Glomerular visceral epithelial cell (primary cell): ENCODE results near the gene CRYAB.

Experiments used
- DNase-seq: peaks from one replicate; pipeline ENCODE4 v3.0.0-alpha.2; 2016; ENCODE audit errors: extremely low spot score

Gene CRYAB, protein sequence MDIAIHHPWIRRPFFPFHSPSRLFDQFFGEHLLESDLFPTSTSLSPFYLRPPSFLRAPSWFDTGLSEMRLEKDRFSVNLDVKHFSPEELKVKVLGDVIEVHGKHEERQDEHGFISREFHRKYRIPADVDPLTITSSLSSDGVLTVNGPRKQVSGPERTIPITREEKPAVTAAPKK

GRCh38 chr11:111911563-111912401 is at the start of gene CRYAB:
TSS of gene CRYAB (minus strand) at chr11:111911770. CDS start at chr11:111911724, 46 bp downstream.
- peak; percentile 90 for DNase-seq

DNA sequence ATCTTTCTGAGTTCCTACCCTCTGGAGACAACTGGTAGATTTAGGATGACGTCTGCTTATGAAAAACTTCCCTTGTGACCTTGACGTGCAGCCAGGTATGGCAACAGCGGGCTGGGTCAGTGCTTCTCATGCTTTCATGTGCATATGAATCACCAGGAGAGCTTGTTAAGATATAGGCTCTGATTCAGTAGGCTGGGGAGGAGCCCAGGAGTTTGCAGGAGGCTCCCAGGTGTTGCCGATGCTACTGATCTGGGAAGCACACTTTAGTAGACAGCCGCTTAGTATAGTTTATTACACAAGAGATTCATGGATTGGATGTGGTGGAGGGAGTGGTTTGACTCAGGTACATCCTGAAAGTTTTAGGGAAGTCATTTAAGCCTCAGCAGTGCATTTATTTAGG is 49.3 kb upstream of the CRYAB start:
- peak; percentile 46 for DNase-seq

DNA sequence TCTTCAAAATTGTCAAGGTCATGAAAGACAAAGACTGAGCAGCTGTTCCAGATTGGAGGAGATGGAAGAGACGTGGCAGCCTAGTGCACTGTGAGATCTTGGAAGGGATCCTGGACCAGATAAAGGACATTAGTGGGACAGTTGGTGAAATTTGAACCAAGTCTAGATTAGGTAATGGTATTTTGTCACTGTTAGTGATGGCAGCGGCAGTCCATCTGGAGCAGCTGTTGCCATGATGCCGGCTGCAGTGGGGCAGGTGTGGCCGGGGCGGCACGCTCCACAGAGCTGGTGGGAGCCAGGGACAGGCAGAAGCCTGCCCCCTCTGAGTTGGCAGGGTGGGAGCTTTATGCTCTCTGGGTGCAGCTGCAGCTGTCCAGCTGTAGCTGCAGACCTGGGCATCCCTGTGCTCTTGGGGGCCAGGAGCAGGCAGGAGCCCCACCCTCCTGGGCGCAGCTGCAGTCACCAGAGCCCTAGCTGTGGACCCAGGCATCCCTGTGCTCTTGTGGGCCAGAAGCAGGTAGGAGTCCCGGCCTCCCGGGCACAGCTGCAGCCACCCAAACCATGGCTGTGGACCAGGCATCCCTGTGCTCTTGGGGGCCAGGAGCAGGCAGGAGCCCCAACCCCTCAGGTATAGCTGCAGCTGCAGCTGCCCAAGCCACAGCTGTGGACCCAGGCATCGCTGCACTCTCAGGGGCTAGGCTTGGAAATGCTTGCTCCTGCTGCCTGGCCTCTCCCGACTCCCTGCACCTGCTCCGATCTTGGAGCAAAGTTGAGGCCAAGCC is 46.3 kb upstream of the CRYAB start:
- DNase-seq: no peak

DNA sequence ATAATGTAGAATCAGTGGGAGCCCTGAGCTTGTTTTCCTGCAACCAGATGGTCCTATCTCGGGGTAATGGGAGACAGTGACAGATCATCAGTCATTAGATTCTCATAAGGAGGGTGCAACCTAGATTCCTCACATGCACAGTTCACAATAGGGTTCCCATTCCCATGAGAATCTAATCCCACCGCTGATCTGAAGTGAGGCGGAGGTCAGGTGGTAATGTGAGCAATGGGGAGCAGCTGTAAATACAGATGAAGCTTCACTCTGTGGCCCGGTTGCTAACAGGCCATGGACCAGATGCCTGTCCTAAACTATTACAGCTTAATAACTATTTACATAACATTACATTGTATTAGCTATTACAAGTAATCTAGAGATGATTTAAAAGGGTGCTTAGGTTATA is 42.6 kb upstream of the CRYAB start:
- DNase-seq: no peak

GRCh38 chr11:111951565-111951964 is 40.0 kb upstream of the CRYAB start:
- no peak for DNase-seq

GRCh38 chr11:111949519-111950426 is 38.2 kb upstream of the CRYAB start:
- no peak for DNase-seq

- DNase-seq: no peak
These were observed 35.6 kb upstream of the CRYAB start for GRCh38 chr11:111947143-111947542.

GRCh38 chr11:111946499-111946898 is 34.9 kb upstream of the CRYAB start:
- no peak for DNase-seq

DNA sequence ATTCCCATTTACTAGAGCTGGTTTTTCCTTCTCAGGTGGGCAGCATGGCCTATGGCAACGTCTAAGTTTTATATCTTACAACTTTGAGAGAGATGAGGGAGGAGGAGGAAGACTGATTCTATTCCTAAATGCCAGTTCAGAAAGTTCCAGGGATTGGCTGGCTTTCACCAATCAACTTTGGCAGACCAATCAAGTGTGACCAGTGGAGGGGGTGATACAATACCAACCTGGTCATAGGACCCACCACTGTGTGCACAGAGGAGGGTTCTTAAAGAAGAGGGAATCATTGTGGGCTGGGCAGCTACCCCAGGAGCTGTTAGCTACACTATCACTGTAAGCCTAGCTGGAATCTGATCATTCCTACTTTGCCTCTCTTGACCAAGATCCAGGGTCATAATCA is 33.6 kb upstream of the CRYAB start:
- peak; percentile 60 for DNase-seq

DNA sequence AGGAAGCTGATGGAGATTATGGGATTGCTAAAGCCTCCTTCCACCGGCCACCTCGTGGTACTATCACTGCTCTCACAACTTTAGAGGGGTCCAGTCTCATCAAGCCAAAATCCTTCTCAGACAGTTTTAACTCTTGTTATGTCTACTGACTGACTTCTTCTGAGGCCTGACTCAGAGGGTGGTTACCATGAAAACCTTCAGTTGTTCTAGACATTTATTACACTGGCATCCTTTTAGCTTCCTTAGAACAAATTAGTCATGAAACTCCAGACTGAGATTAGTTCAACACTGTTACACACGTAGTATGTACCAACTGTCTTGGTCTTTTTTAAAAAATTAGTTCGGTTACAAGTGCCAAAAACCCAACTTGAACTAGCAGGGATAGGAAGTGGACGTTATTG is 33.1 kb upstream of the CRYAB start:
- peak; percentile 88 for DNase-seq

- DNase-seq: peak; percentile 71
These were observed 32.6 kb upstream of the CRYAB start for GRCh38 chr11:111944139-111944538.

- peak; percentile 66 for DNase-seq
These were observed 31.3 kb upstream of the CRYAB start for GRCh38 chr11:111942829-111943228.

DNA sequence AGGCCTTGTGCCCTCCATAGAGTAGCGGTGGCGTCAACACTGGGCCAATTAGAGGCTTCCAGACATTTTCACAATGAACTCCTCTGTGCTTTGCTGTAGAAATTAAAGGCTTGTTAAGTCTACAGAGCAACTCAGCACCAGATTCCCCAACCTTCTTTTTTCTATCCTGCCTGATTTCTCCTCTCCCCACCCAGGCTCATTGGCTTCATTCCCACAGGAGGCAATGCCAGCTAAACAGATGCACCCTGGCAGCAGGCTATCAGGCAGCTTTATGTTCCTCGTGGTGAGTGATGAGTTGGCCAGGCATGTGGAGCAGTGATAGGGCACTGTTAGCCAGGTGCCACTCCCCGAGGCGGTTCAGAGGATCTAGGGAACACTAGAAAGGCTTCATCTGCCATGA is 30.4 kb upstream of the CRYAB start:
- DNase-seq: peak; percentile 61

DNA sequence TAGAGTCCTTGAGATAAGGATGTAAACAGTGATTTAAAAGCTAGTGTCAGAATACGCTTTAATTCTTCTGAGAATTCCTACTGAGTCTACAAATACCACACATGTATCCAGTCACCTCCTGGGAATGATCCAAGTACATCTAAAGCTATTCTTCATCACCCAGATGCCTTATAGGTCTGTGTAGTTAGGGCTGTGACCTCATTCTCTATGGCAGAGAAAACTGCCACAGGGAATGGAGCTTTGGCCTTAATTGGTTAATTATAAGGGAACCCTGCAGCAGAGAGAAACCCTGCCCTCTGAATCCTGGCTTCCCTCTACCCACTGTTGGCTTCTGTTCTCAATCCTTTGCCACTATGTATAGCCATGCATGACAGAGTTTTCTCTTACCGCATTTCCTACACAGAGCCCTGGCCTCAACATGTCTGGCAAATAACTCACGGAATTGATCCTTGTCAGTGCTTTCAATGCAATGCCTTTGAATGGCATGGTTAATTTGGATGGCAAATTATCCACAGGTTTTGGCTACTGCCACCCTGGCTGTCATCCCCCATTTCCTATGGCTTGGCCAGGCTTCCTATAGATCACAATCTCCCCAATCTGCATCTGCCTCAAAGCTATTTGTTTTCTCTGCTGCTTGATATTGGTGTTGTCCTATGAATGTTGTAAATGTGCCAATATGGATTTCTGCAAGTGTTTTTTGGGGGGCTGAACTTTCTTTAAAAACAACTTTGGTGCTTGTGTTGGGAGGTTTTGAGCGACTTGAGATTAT is 28.4 kb upstream of the CRYAB start:
- peak; percentile 88 for DNase-seq

DNA sequence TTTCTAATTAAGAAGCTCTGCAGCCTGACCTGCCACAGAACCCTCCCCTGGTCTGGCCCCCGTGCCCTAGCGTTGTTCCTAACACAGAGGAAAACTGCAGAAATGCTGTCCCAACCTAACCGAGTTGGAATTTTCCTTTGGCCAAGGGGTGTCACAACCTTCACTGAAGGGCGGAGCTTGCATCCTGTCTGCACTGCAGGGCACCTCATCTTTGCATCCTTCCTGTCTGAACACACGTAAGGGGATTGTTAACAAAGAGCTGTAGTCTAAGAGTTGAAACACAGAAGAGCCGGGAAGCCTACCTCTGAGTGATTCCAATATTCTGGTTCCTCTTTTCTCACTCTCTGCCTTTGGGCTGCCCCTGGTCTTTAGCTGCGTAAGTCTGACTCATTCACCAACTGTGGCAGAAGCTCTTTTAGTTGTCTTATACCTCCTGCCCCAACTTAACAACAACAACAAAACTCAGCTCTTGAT is 27.2 kb upstream of the CRYAB start:
- peak; percentile 58 for DNase-seq

DNA sequence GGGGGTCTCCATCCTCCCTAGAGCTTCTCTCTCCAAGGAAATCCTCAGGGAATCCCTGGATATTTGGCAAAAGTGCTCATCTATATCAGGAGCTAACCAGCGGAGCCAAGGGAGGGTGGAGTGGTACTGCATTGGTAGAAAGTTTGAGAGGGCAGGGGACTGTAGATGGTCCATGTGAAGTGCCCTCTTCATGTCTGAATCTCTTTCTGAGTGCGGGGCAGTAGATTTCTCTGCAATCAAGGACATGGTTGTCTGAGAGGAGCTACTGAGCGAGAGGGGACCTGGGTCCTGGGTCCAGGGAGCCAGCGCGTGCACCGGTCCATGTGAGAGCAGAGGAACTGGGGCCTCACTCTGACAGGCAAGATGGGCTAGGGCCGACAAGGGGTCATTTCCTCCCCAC is 26.3 kb upstream of the CRYAB start:
- no peak for DNase-seq

DNA sequence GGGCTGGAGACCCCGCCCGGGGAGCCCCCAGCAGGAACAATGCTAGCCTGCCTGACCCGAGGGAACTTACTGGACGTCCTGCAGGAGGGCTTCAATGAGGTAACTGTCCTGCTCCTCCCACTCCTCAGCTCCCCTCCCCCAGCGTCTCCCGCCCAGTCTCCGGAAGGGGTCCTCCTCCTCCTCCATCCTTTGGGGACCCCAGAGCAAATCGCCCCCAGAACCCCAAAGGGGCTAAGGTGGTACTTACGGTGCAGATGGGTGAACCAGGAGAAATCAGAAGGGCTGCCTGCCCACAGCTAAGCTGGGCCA is 25.8 kb upstream of the CRYAB start:
- no peak for DNase-seq

GRCh38 chr11:111936040-111936540 is 24.5 kb upstream of the CRYAB start:
- DNase-seq: no peak

- DNase-seq: no peak
These were observed 23.9 kb upstream of the CRYAB start for GRCh38 chr11:111935317-111936039.

GRCh38 chr11:111934306-111934705 is 22.7 kb upstream of the CRYAB start:
- no peak for DNase-seq
